ENCODE results near the gene PRKAR2B.

- TF ChIP-seq RFX5 (IDR thresholded peaks at IDR 0.05; ENCODE audit: low read length) (no peak), USF2 (IDR thresholded peaks at IDR 0.05; ENCODE audit: borderline replicate concordance, low read depth, low read length) (no peak), CTCF (IDR thresholded peaks at IDR 0.05) (no peak), EP300 (IDR thresholded peaks at IDR 0.05; ENCODE audit: borderline replicate concordance in 1 of 2, low read depth in 1 of 2, low read length in 1 of 2) (no peak), SIN3A (IDR thresholded peaks at IDR 0.05; ENCODE audit: borderline replicate concordance, low read depth, low read length) (no peak), MAX (IDR thresholded peaks at IDR 0.05; ENCODE audit: low read depth) (no peak), JUND (IDR thresholded peaks at IDR 0.05) (no peak), TEAD4 (IDR thresholded peaks at IDR 0.05; ENCODE audit: borderline replicate concordance, insufficient read depth) (no peak), TCF12 (IDR thresholded peaks at IDR 0.05) (no peak), USF1 (IDR thresholded peaks at IDR 0.05; ENCODE audit: borderline replicate concordance, low read depth) (no peak), TAF1 (IDR thresholded peaks at IDR 0.05; ENCODE audit: borderline replicate concordance, low read depth, low read length) (no peak), REST (IDR thresholded peaks at IDR 0.05; ENCODE audit: low read depth, low read length) (no peak), MEF2A (IDR thresholded peaks at IDR 0.05; ENCODE audit: borderline replicate concordance, low read depth) (no peak), MXI1 (IDR thresholded peaks at IDR 0.05; ENCODE audit: low read depth, low read length) (no peak)
Measured at GRCh38 chr7:107115762-107116540, 71.4 kb downstream of the PRKAR2B start.

Measured in SK-N-SH (cell line).